Keratinocyte (primary cell): ENCODE data around the gene HSBP1L1. TPM values are rescaled to one million over a fixed set of nuclear protein-coding genes. Genes with fewer than 3 reads are reported as not detected.

Source experiments
- DNase-seq: peaks from one replicate; pipeline ENCODE4 v3.0.0-alpha.2; 2011; ENCODE audit warnings: low read depth, missing footprints, low spot score
- FAIRE-seq: peaks from 2 replicates; lab custom pipeline; 2011; peaks lifted over from hg19 to GRCh38; lab: Jason Lieb, UNC
- H2AFZ ChIP-seq: 2 replicates; pipeline ENCODE4 v1.6.0; 2012; ENCODE audit warnings: low read length, control low read depth, inconsistent platforms; ENCODE audit not compliant: control insufficient read depth
- H3K27ac ChIP-seq: 2 replicates; pipeline ENCODE4 v1.5.1; 2011; ENCODE audit warnings: low read length; ENCODE audit not compliant: control insufficient read depth, insufficient read depth
- H3K27me3 ChIP-seq: 3 replicates; pipeline ENCODE4 v1.6.0; 2011; ENCODE audit warnings: low read length; ENCODE audit not compliant: control insufficient read depth, insufficient read depth; ENCODE audit errors: extremely low read depth
- H3K36me3 ChIP-seq, 2 experiments: 2 replicates in 1 of 2; 3 replicates in 1 of 2; pipeline ENCODE4 v1.5.1; 2011; ENCODE audit warnings: low read length in 2 of 2, mild to moderate bottlenecking in 1 of 2; ENCODE audit not compliant: control insufficient read depth in 2 of 2, insufficient read depth in 2 of 2; ENCODE audit errors: extremely low read depth in 1 of 2
- H3K4me1 ChIP-seq: 3 replicates; pipeline ENCODE4 v1.5.1; 2011; ENCODE audit warnings: low read length; ENCODE audit not compliant: control insufficient read depth, insufficient read depth; ENCODE audit errors: extremely low read depth
- H3K4me2 ChIP-seq: 3 replicates; pipeline ENCODE4 v1.6.0; 2011; ENCODE audit warnings: low read depth, low read length; ENCODE audit not compliant: control insufficient read depth, insufficient read depth; ENCODE audit errors: extremely low read depth
- H3K4me3 ChIP-seq, 3 experiments: fragments of 200-600 bp in 1 of 3; sonication (generic) in 1 of 3; 2 replicates in 2 of 3; 3 replicates in 1 of 3; pipeline ENCODE4 v1.5.1; 2011 to 2016; ENCODE audit warnings: low read length in 3 of 3, mild to moderate bottlenecking in 3 of 3, control low read depth in 2 of 3, inconsistent platforms in 1 of 3, low read depth in 1 of 3, mixed read lengths in 1 of 3, mixed run types in 1 of 3, moderate library complexity in 1 of 3; ENCODE audit not compliant: control insufficient read depth in 2 of 3, insufficient read depth in 2 of 3; ENCODE audit errors: extremely low read depth in 1 of 3
- H3K79me2 ChIP-seq: 2 replicates; pipeline ENCODE4 v1.6.0; 2012; ENCODE audit warnings: low read length; ENCODE audit not compliant: control insufficient read depth, insufficient read depth
- H3K9ac ChIP-seq: 3 replicates; pipeline ENCODE4 v1.6.0; 2011; ENCODE audit warnings: low read length; ENCODE audit not compliant: control insufficient read depth, insufficient read depth; ENCODE audit errors: extremely low read depth
- H3K9me1 ChIP-seq: 3 replicates; pipeline ENCODE4 v1.6.0; 2011; ENCODE audit warnings: low read length; ENCODE audit not compliant: control insufficient read depth, insufficient read depth; ENCODE audit errors: extremely low read depth
- H3K9me3 ChIP-seq: 2 replicates; pipeline ENCODE4 v1.5.1; 2012; ENCODE audit warnings: low read depth, low read length; ENCODE audit not compliant: control insufficient read depth
- H4K20me1 ChIP-seq: 3 replicates; pipeline ENCODE4 v1.6.0; 2011; ENCODE audit warnings: low read length; ENCODE audit not compliant: control insufficient read depth, insufficient read depth; ENCODE audit errors: extremely low read depth
- CTCF ChIP-seq, 3 experiments: IDR thresholded peaks in 1 of 3; conservative IDR thresholded peaks in 1 of 3; optimal IDR thresholded peaks in 1 of 3; 2 replicates in 2 of 3; 3 replicates in 1 of 3; pipeline versions ENCODE3 to v1.5.1; 2011; ENCODE audit warnings: low read length in 3 of 3, mild to moderate bottlenecking in 3 of 3, moderate library complexity in 2 of 3, control low read depth in 1 of 3, inconsistent platforms in 1 of 3; ENCODE audit not compliant: insufficient read depth in 2 of 3; ENCODE audit errors: extremely low read depth in 1 of 3
- EZH2 ChIP-seq: IDR thresholded peaks from one replicate; pipeline ENCODE4 v1.6.1; 2012; ENCODE audit warnings: inconsistent platforms, mild to moderate bottlenecking, low read length, moderate library complexity
- dilution Hi-C: fragments of 300-500 bp; cut with MboI; formaldehyde crosslinking; loops from one replicate; pipeline ENCODE4 v1.7.0; 2020; ENCODE audit warnings: low sequenced_read_pairs; ENCODE audit not compliant: extremely low pct_ligation_motif_present
- polyA plus RNA-seq, 5 experiments: library from polyadenylated mRNA; depleted of rRNA in 3 of 5; stranded (reverse) in 3 of 5; stranded (forward) in 1 of 5; unstranded in 1 of 5; fragments of >200 nt; gene quantifications; 1 replicate in 1 of 5; 2 replicates in 3 of 5; 3 replicates in 1 of 5; pipeline versions ENCODE4 v1.2.1 to v1.2.3, GENCODE V29; 2011 to 2012; ENCODE audit warnings: missing spikeins in 2 of 5, low read depth in 1 of 5, low replicate concordance in 1 of 5

HSBP1L1 gene
- polyA plus RNA-seq, 1 donor (not counting 4 experiments of a cell fraction or from before 2014, with no cell fraction given): 49.6 TPM

GRCh38 chr18:79935499-79935898, 28.9 kb upstream of the HSBP1L1 start:
- Histone ChIP-seq H3K4me2 (no peak overlapping the region), H3K27me3 (no peaks in the 10 kb centered on the region), H3K79me2 (peaks cover 82% of the 10 kb centered on the region), H3K4me3 (no peak overlapping the region), H3K27ac (no peak overlapping the region), H3K9ac (no peak overlapping the region), H2AFZ (no peak overlapping the region), H3K9me3 (peaks cover 9% of the 10 kb centered on the region), H4K20me1 (no peaks in the 10 kb centered on the region), H3K4me1 (no peaks in the 10 kb centered on the region), H3K36me3 (peaks cover 15 to 18% of the 10 kb centered on the region in 2 experiments), H3K9me1 (no peaks in the 10 kb centered on the region)
- no peak for DNase-seq
- no peak for FAIRE-seq
- dilution Hi-C loops: no loop called here
- TF ChIP-seq CTCF (optimal IDR thresholded peaks at IDR 0.05 in 1 of 3, IDR thresholded peaks at IDR 0.05 in 1 of 3, conservative IDR thresholded peaks at IDR 0.05 in 1 of 3; ENCODE audit: extremely low read depth in 1 of 3, insufficient read depth in 2 of 3, low read length in 3 of 3) (no peak), EZH2 (no peak)

- Histone ChIP-seq H3K9me3 (peaks cover 9% of the 10 kb centered on the region), H3K27ac (no peak overlapping the region), H3K4me3 (no peak overlapping the region), H3K9ac (no peak overlapping the region), H3K27me3 (no peaks in the 10 kb centered on the region), H3K4me1 (no peaks in the 10 kb centered on the region), H3K9me1 (no peaks in the 10 kb centered on the region), H4K20me1 (peaks cover 2% of the 10 kb centered on the region), H2AFZ (no peak overlapping the region), H3K4me2 (no peak overlapping the region), H3K36me3 (peaks cover 15 to 18% of the 10 kb centered on the region in 2 experiments), H3K79me2 (peaks cover 86% of the 10 kb centered on the region)
- dilution Hi-C loops: no loop called here
- FAIRE-seq (no peak), DNase-seq (no peak)
- TF ChIP-seq CTCF (optimal IDR thresholded peaks at IDR 0.05 in 1 of 3, IDR thresholded peaks at IDR 0.05 in 1 of 3, conservative IDR thresholded peaks at IDR 0.05 in 1 of 3; ENCODE audit: extremely low read depth in 1 of 3, insufficient read depth in 2 of 3, low read length in 3 of 3) (no peak), EZH2 (no peak)
Observed at GRCh38 chr18:79935925-79936324, 28.5 kb upstream of the HSBP1L1 start.
